ENCODE results near the gene RIMBP2. TPM values are rescaled to one million over a fixed set of nuclear protein-coding genes. Genes with fewer than 3 reads are reported as not detected.

Gene RIMBP2
- total and polyA plus RNA-seq, 9 donors: 1.1 to 16.2 (median 3.5) TPM

- no peaks in the 10 kb centered on the region for H3K27me3 ChIP-seq
- H3K36me3 ChIP-seq: no peaks in the 10 kb centered on the region
- no peak overlapping the region for H3K27ac ChIP-seq
- WGBS, 3 donors: 78 to 84% (median 80%) methylated on average over 12 of the region's 12 CpGs
- H3K4me1 ChIP-seq (ENCODE audit: insufficient read depth): no peaks in the 10 kb centered on the region
- TF ChIP-seq CTCF (IDR thresholded peaks at IDR 0.05): no peak
- TF ChIP-seq POLR2A (IDR thresholded peaks at IDR 0.05): no peak
- no peak for TF ChIP-seq EP300 (IDR thresholded peaks at IDR 0.05)
- DNase-seq: no peak
- H3K9me3 ChIP-seq: no peaks in the 10 kb centered on the region
- no peak overlapping the region for H3K4me3 ChIP-seq
- intact Hi-C loops (cut with DNase I): no loop called here
Measured at GRCh38 chr12:130398100-130398848, 317.8 kb downstream of the RIMBP2 start.

DNA sequence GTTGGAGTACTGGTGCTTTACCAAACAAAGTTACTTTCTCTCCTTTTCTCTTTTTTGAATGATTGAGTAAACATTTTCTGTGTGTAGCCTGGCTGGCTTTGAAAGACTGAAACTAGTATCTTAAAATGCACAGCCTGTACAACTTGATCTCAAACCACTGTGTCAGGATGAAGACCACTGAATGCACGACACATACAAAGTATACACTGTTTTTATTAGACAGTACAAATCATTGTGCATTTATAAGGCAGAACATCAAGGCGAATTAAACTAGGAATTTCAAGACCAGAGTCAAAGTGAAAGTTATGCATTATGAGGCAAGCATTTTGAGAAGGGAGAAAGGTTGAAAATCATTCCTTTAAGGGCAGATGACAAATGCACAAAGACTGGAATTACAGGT lies 319.4 kb downstream of the RIMBP2 start:
- no peaks in the 10 kb centered on the region for H3K36me3 ChIP-seq
- intact Hi-C loops (cut with DNase I): no loop called here
- H3K9me3 ChIP-seq: no peaks in the 10 kb centered on the region
- DNase-seq: no peak
- no peaks in the 10 kb centered on the region for H3K27me3 ChIP-seq
- TF ChIP-seq EP300 (IDR thresholded peaks at IDR 0.05): no peak
- no peak for TF ChIP-seq POLR2A (IDR thresholded peaks at IDR 0.05)
- TF ChIP-seq CTCF (IDR thresholded peaks at IDR 0.05): no peak
- H3K4me1 ChIP-seq (ENCODE audit: insufficient read depth): no peaks in the 10 kb centered on the region
- no peak overlapping the region for H3K27ac ChIP-seq
- no peak overlapping the region for H3K4me3 ChIP-seq
- 43 to 64% (median 50%) methylated on average over 2 of the region's 2 CpGs for WGBS, 3 donors

DNA sequence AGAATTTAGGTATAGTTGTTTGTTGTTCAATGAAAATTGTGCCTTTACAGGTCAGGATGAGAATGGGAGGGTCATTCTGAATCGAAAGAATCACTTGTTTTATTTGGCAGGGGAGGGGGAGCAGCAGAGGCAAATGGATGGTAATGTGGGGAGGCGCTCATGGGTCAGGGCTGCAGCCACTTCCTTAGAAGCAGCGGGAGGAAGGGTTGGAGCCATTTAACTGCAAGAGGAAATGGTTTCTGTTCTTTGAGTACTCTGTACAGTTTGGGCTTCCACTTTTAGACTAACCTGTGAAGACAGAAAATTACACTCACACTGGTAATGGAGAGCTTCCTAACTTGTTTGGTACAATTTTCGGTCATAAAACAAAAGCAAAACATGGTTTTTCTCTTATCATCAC lies 321.2 kb downstream of the RIMBP2 start:
- Histone ChIP-seq H3K9me3 (no peaks in the 10 kb centered on the region), H3K4me1 (ENCODE audit: insufficient read depth) (no peaks in the 10 kb centered on the region), H3K36me3 (no peaks in the 10 kb centered on the region), H3K27ac (no peak overlapping the region), H3K4me3 (no peak overlapping the region), H3K27me3 (no peaks in the 10 kb centered on the region)
- 13 to 30% (median 20%) methylated on average over 4 of the region's 4 CpGs for WGBS, 3 donors
- no peak for DNase-seq
- intact Hi-C loops (cut with DNase I): no loop called here
- no peak for TF ChIP-seq POLR2A (IDR thresholded peaks at IDR 0.05)
- TF ChIP-seq EP300 (IDR thresholded peaks at IDR 0.05): no peak
- no peak for TF ChIP-seq CTCF (IDR thresholded peaks at IDR 0.05)

DNA sequence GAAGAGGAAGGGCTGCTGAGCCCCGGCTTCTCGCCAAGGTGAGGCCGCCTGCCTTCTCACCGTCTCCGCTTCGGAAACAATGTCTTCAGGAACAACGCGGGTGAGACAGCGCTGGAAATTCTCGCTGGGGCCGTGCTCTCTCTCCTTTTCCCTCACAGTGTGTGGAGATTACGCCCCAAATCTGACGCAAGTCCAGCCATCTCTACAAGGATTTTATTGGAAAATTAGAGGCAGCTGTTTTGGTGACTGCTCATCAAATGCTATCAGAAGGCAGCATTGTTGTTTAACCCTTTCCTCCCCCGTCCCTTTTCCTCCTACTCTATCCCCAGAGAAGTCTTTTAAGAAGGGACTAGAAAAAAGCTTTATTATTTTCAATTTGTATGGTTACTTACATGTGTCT lies 324.9 kb downstream of the RIMBP2 start:
- 47 to 60% (median 48%) methylated on average over 14 of the region's 14 CpGs for WGBS, 3 donors
- TF ChIP-seq CTCF (IDR thresholded peaks at IDR 0.05) (no peak), POLR2A (IDR thresholded peaks at IDR 0.05) (no peak)
- intact Hi-C loops (cut with DNase I): no loop called here

More for the DNA sequence above, 324.9 kb downstream of the RIMBP2 start:
- no peaks in the 10 kb centered on the region for H3K4me1 ChIP-seq (ENCODE audit: insufficient read depth)
- H3K4me3 ChIP-seq: no peak overlapping the region
- H3K27ac ChIP-seq: no peak overlapping the region
- H3K36me3 ChIP-seq: no peaks in the 10 kb centered on the region
- no peak for DNase-seq
- H3K9me3 ChIP-seq: no peaks in the 10 kb centered on the region
- H3K27me3 ChIP-seq: peaks cover 3% of the 10 kb centered on the region
